GM23338 (cell line): ENCODE data around the gene B4GALNT4. TPM values are rescaled to one million over a fixed set of nuclear protein-coding genes. Genes with fewer than 3 reads are reported as not detected.
A peak's percentile ranks its signal among the peaks of the same experiment; 100 is the strongest.

ENCODE experiments used
- ATAC-seq: fragments of 200-7000 bp; cut with Tn5 transposase; 3 replicates; pipeline ENCODE4 v1.9.1; 2020
- DNase-seq: peaks from one replicate; pipeline ENCODE4 v3.0.0-alpha.2; 2015; ENCODE audit warnings: low spot score
- H2AFZ ChIP-seq: fragments of 200-600 bp; sonication (generic); 2 replicates; pipeline ENCODE4 v1.8.0; 2016; ENCODE audit warnings: antibody characterized with exemption, mild to moderate bottlenecking, moderate library complexity
- H3F3A ChIP-seq: fragments of 200-600 bp; sonication (generic); replicated peaks from 2 replicates; pipeline ENCODE4 v1.8.0; 2017; ENCODE audit warnings: antibody characterized with exemption, mixed run types, low read depth
- H3K27ac ChIP-seq: fragments of 200-600 bp; sonication (generic); 2 replicates; pipeline ENCODE4 v1.6.1; 2016; ENCODE audit warnings: low read depth
- H3K27me3 ChIP-seq: fragments of 200-600 bp; sonication (generic); 2 replicates; pipeline ENCODE4 v1.8.0; 2016; ENCODE audit warnings: mild to moderate bottlenecking, mixed run types, moderate library complexity; ENCODE audit not compliant: insufficient read depth
- H3K36me3 ChIP-seq: fragments of 200-600 bp; sonication (generic); 2 replicates; pipeline ENCODE4 v1.8.0; 2016; ENCODE audit warnings: mild to moderate bottlenecking; ENCODE audit not compliant: insufficient read depth
- H3K4me1 ChIP-seq: fragments of 200-600 bp; sonication (generic); 2 replicates; pipeline ENCODE4 v1.8.0; 2016; ENCODE audit warnings: mild to moderate bottlenecking, moderate library complexity; ENCODE audit not compliant: insufficient read depth
- H3K4me2 ChIP-seq: fragments of 200-600 bp; sonication (generic); 2 replicates; pipeline ENCODE4 v1.7.1; 2017; ENCODE audit warnings: mixed run types
- H3K4me3 ChIP-seq: fragments of 200-600 bp; sonication (generic); 2 replicates; pipeline ENCODE4 v1.6.1; 2016; ENCODE audit warnings: mixed run types
- H3K79me2 ChIP-seq: fragments of 200-600 bp; sonication (generic); replicated peaks from 2 replicates; pipeline ENCODE4 v1.8.0; 2017; ENCODE audit warnings: mild to moderate bottlenecking; ENCODE audit not compliant: insufficient read depth
- H3K9me2 ChIP-seq: fragments of 200-600 bp; sonication (generic); 2 replicates; pipeline ENCODE4 v1.8.0; 2017; ENCODE audit not compliant: insufficient read depth
- H4K20me1 ChIP-seq: fragments of 200-600 bp; sonication (generic); replicated peaks from 2 replicates; pipeline ENCODE4 v1.8.0; 2017; ENCODE audit warnings: mild to moderate bottlenecking; ENCODE audit not compliant: insufficient read depth
- H3K27ac Mint-ChIP-seq: 2 replicates; pipeline ENCODE4 v1.8.0; 2020; ENCODE audit warnings: inconsistent platforms, mild to moderate bottlenecking, moderate library complexity, mixed read lengths
- H3K27me3 Mint-ChIP-seq: 3 replicates; pipeline ENCODE4 v1.8.0; 2022; ENCODE audit warnings: low read depth, mild to moderate bottlenecking, moderate library complexity, mixed read lengths, inconsistent platforms; ENCODE audit not compliant: insufficient read depth, poor library complexity
- H3K36me3 Mint-ChIP-seq: 3 replicates; pipeline ENCODE4 v1.8.0; 2021; ENCODE audit warnings: low read depth, mild to moderate bottlenecking, inconsistent platforms, moderate library complexity, mixed read lengths
- H3K4me1 Mint-ChIP-seq: 3 replicates; pipeline ENCODE4 v1.8.0; 2020; ENCODE audit warnings: mild to moderate bottlenecking, inconsistent platforms, mixed read lengths
- H3K4me3 Mint-ChIP-seq: 3 replicates; pipeline ENCODE4 v1.8.0; 2021; ENCODE audit warnings: moderate library complexity, mild to moderate bottlenecking, inconsistent platforms, mixed read lengths
- H3K9me3 Mint-ChIP-seq: 3 replicates; pipeline ENCODE4 v1.8.0; 2020; ENCODE audit warnings: moderate library complexity, mild to moderate bottlenecking, inconsistent platforms, mixed read lengths
- CREB1 ChIP-seq: fragments of 250-450 bp; sonication (Bioruptor Pico); IDR thresholded peaks from 2 replicates; pipeline ENCODE4 v1.5.0; 2020; ENCODE audit warnings: low read depth, mild to moderate bottlenecking, moderate library complexity
- CTCF ChIP-seq, 2 experiments: fragments of 200-600 bp in 1 of 2; sonication (generic) in 1 of 2; conservative IDR thresholded peaks; 2 replicates each; pipeline versions ENCODE4 v1.5.1 to v1.6.1; 2016 to 2017; ENCODE audit warnings: antibody characterized with exemption in 2 of 2, low read depth in 2 of 2, mild to moderate bottlenecking in 2 of 2, moderate library complexity in 1 of 2
- ETS1 ChIP-seq: IDR thresholded peaks from 2 replicates; pipeline ENCODE4 v1.6.1; 2016; ENCODE audit warnings: antibody characterized with exemption
- EZH2 ChIP-seq: fragments of 200-600 bp; sonication (generic); IDR thresholded peaks from one replicate; pipeline ENCODE4 v1.8.0; 2017; ENCODE audit warnings: antibody characterized with exemption, mild to moderate bottlenecking, low read depth; ENCODE audit not compliant: unreplicated experiment
- EZH2phosphoT487 ChIP-seq: fragments of 200-600 bp; sonication (generic); IDR thresholded peaks from one replicate; pipeline ENCODE4 v1.8.1; 2018; ENCODE audit warnings: antibody characterized with exemption; ENCODE audit not compliant: unreplicated experiment
- JUNB ChIP-seq: IDR thresholded peaks from one replicate; pipeline ENCODE4 v1.6.1; 2016; ENCODE audit warnings: antibody characterized with exemption; ENCODE audit not compliant: unreplicated experiment
- NANOG ChIP-seq: IDR thresholded peaks from 2 replicates; pipeline ENCODE4 v1.6.1; 2016; ENCODE audit warnings: antibody characterized with exemption, borderline replicate concordance
- POLR2AphosphoS5 ChIP-seq: IDR thresholded peaks from 2 replicates; pipeline ENCODE4 v1.6.1; 2016; ENCODE audit warnings: antibody characterized with exemption, low read depth
- REST ChIP-seq: IDR thresholded peaks from one replicate; pipeline ENCODE4 v1.6.1; 2018; ENCODE audit warnings: antibody characterized with exemption; ENCODE audit not compliant: unreplicated experiment
- STAT1 ChIP-seq: IDR thresholded peaks from one replicate; pipeline ENCODE4 v1.6.1; 2016; ENCODE audit warnings: antibody characterized with exemption; ENCODE audit not compliant: unreplicated experiment
- ZNF114 ChIP-seq: fragments of 250-450 bp; sonication (Bioruptor Pico); IDR thresholded peaks from 2 replicates; pipeline ENCODE4 v1.5.0; 2020; ENCODE audit warnings: mild to moderate bottlenecking, moderate library complexity
- ZNF331 ChIP-seq: fragments of 250-450 bp; sonication (Bioruptor Pico); IDR thresholded peaks from 2 replicates; pipeline ENCODE4 v1.5.0; 2020; ENCODE audit warnings: low read depth, mild to moderate bottlenecking, moderate library complexity
- polyA plus RNA-seq: library from polyadenylated mRNA; unstranded; fragments of >200 nt; fragmentation: Nextera tagmentation; extraction: Ambion mirVana; gene quantifications from 2 replicates; pipeline ENCODE4 v1.2.1, GENCODE V29; 2016
- total RNA-seq: library from RNA; depleted of rRNA; stranded (reverse); fragments of >200 nt; shearing (Covaris generic); gene quantifications from 2 replicates; pipeline ENCODE4 v1.2.3, GENCODE V29; 2014

Gene B4GALNT4
- total and polyA plus RNA-seq, 2 experiments from 2014 or later: 49.9 to 92.6 TPM

- H3K27ac Mint-ChIP-seq: no peak overlapping the region
- Histone ChIP-seq H3K36me3 (no peaks in the 10 kb centered on the region), H3K27me3 (no peaks in the 10 kb centered on the region), H3K4me2 (peak overlapping the region; percentile 95), H2AFZ (peak overlapping the region; percentile 91; the same call in 1 of the 2 replicates), H4K20me1 (no peaks in the 10 kb centered on the region; the same call in 1 of the 2 replicates), H3K4me1 (peaks cover 7% of the 10 kb centered on the region; the same call in 1 of the 2 replicates), H3K79me2 (peaks cover 5% of the 10 kb centered on the region), H3F3A (peaks cover 7% of the 10 kb centered on the region), H3K4me3 (peak overlapping the region; percentile 78), H3K27ac (no peak overlapping the region), H3K9me2 (no peaks in the 10 kb centered on the region)
- H3K27me3 Mint-ChIP-seq: peaks cover 23% of the 10 kb centered on the region
- TF ChIP-seq POLR2AphosphoS5 (peak; percentile 71), ZNF331 (CRISPR knock-in tag) (no peak), ETS1 (no peak)
- peak overlapping the region; percentile 78 for H3K4me3 Mint-ChIP-seq
- H3K9me3 Mint-ChIP-seq: no peaks in the 10 kb centered on the region
- H3K4me1 Mint-ChIP-seq: peaks cover 26% of the 10 kb centered on the region
- DNase-seq (peak; percentile 93), ATAC-seq (peak; percentile 81)
- H3K36me3 Mint-ChIP-seq: no peaks in the 10 kb centered on the region
These were observed 47.7 kb downstream of the B4GALNT4 start for GRCh38 chr11:416757-417621.

- Histone ChIP-seq H3K36me3 (no peaks in the 10 kb centered on the region), H2AFZ (peak overlapping the region; percentile 91), H3K9me2 (no peaks in the 10 kb centered on the region), H3K27me3 (no peaks in the 10 kb centered on the region), H3K4me1 (peaks cover 7% of the 10 kb centered on the region; the same call in 1 of the 2 replicates), H3K27ac (no peak overlapping the region), H4K20me1 (no peaks in the 10 kb centered on the region; the same call in 1 of the 2 replicates), H3K4me3 (peak overlapping the region; percentile 78), H3K79me2 (peaks cover 5% of the 10 kb centered on the region), H3K4me2 (peak overlapping the region; percentile 95), H3F3A (peaks cover 7% of the 10 kb centered on the region)
- Mint-ChIP-seq H3K4me1 (peaks cover 26% of the 10 kb centered on the region), H3K27ac (peak overlapping the region; percentile 74; the same call in 1 of the 2 replicates), H3K36me3 (no peaks in the 10 kb centered on the region), H3K4me3 (peak overlapping the region; percentile 74), H3K27me3 (peaks cover 23% of the 10 kb centered on the region), H3K9me3 (no peaks in the 10 kb centered on the region)
- DNase-seq (no peak), ATAC-seq (peak; percentile 1)
- TF ChIP-seq ZNF331 (CRISPR knock-in tag) (no peak), NANOG (no peak), EZH2phosphoT487 (no peak), REST (no peak), CTCF (conservative IDR thresholded peaks at IDR 0.05; ENCODE audit: low read depth in 2 of 2) (no peak), ZNF114 (CRISPR knock-in tag) (no peak), STAT1 (no peak), ETS1 (no peak), JUNB (no peak), EZH2 (no peak), CREB1 (CRISPR knock-in tag) (no peak), POLR2AphosphoS5 (no peak)
These were observed 48.5 kb downstream of the B4GALNT4 start for GRCh38 chr11:417652-418342.
